ENCODE data around the gene ARRDC1.
"Not testable (repeated sequence)": the region's sequence is repeated elsewhere in the genome, so short reads cannot be mapped to it uniquely, and the experiment has no call there.

ARRDC1 gene

GRCh38 chr9:137564134-137564533 lies 41.4 kb upstream of the ARRDC1 start:
- no peak overlapping the region for H3K4me2 ChIP-seq (ENCODE audit: low read length)
- H3K4me3 ChIP-seq (ENCODE audit: low read length), result no peak overlapping the region
- no peaks in the 10 kb centered on the region for H3K9me2 ChIP-seq (replicated peaks; ENCODE audit: control insufficient read depth, low read length)
- H3K36me3 ChIP-seq (ENCODE audit: control insufficient read depth, low read length), result peaks cover 52% of the 10 kb centered on the region
- H3K79me2 ChIP-seq (ENCODE audit: control insufficient read depth, low read length), result peaks cover 11% of the 10 kb centered on the region
- H3K27me3 ChIP-seq (ENCODE audit: control insufficient read depth, low read length), result no peaks in the 10 kb centered on the region
- no peak overlapping the region for H3K27ac ChIP-seq (ENCODE audit: low read depth, low read length)
- peaks cover 5% of the 10 kb centered on the region; the same call in 1 of the 2 replicates for H3K4me1 ChIP-seq (ENCODE audit: control insufficient read depth, low read length)
- no peak for TF ChIP-seq CTCF (IDR thresholded peaks at IDR 0.05; ENCODE audit: low read depth, low read length, poor library complexity, severe bottlenecking)
- no peak for TF ChIP-seq EZH2phosphoT487 (IDR thresholded peaks at IDR 0.05; ENCODE audit: borderline replicate concordance, low read length)
- no peaks in the 10 kb centered on the region for H4K20me1 ChIP-seq (ENCODE audit: control insufficient read depth, insufficient read depth, low read depth, low read length)
- peaks cover 7% of the 10 kb centered on the region; the same call in 1 of the 2 replicates for H3K9me3 ChIP-seq (ENCODE audit: control insufficient read depth, insufficient read depth, low read length)
- H3F3A ChIP-seq (ENCODE audit: control insufficient read depth, insufficient read depth), result peaks cover 6% of the 10 kb centered on the region

GRCh38 chr9:137564817-137565411 lies 40.6 kb upstream of the ARRDC1 start:
- Histone ChIP-seq H3K27ac (ENCODE audit: low read depth, low read length) (no peak overlapping the region; the same call in 1 of the 2 replicates), H3K4me2 (ENCODE audit: low read length) (no peak overlapping the region), H3F3A (ENCODE audit: control insufficient read depth, insufficient read depth) (peaks cover 6% of the 10 kb centered on the region), H3K36me3 (ENCODE audit: control insufficient read depth, low read length) (peaks cover 52% of the 10 kb centered on the region), H4K20me1 (ENCODE audit: control insufficient read depth, insufficient read depth, low read depth, low read length) (no peaks in the 10 kb centered on the region), H3K4me3 (ENCODE audit: low read length) (no peak overlapping the region), H3K9me3 (ENCODE audit: control insufficient read depth, insufficient read depth, low read length) (peaks cover 10% of the 10 kb centered on the region; the same call in 1 of the 2 replicates), H3K9me2 (replicated peaks; ENCODE audit: control insufficient read depth, low read length) (no peaks in the 10 kb centered on the region), H3K27me3 (ENCODE audit: control insufficient read depth, low read length) (no peaks in the 10 kb centered on the region), H3K79me2 (ENCODE audit: control insufficient read depth, low read length) (peaks cover 14% of the 10 kb centered on the region), H3K4me1 (ENCODE audit: control insufficient read depth, low read length) (peaks cover 5% of the 10 kb centered on the region; the same call in 1 of the 2 replicates)
- TF ChIP-seq CTCF (IDR thresholded peaks at IDR 0.05; ENCODE audit: low read depth, low read length, poor library complexity, severe bottlenecking), result no peak
- no peak for TF ChIP-seq EZH2phosphoT487 (IDR thresholded peaks at IDR 0.05; ENCODE audit: borderline replicate concordance, low read length)

GRCh38 chr9:137568445-137568844 lies 37.0 kb upstream of the ARRDC1 start:
- Histone ChIP-seq H3K79me2 (ENCODE audit: control insufficient read depth, low read length) (peaks cover 28% of the 10 kb centered on the region), H3K9me3 (ENCODE audit: control insufficient read depth, insufficient read depth, low read length) (peaks cover 15% of the 10 kb centered on the region; the same call in 1 of the 2 replicates), H3K27ac (ENCODE audit: low read depth, low read length) (peak overlapping the region; percentile 47), H3K36me3 (ENCODE audit: control insufficient read depth, low read length) (peaks cover 50% of the 10 kb centered on the region)
- H3F3A ChIP-seq (ENCODE audit: control insufficient read depth, insufficient read depth); H3K9me2 ChIP-seq (replicated peaks; ENCODE audit: control insufficient read depth, low read length); H3K4me1 ChIP-seq (ENCODE audit: control insufficient read depth, low read length); H4K20me1 ChIP-seq (ENCODE audit: control insufficient read depth, insufficient read depth, low read depth, low read length); H3K27me3 ChIP-seq (ENCODE audit: control insufficient read depth, low read length); H3K4me2 ChIP-seq (ENCODE audit: low read length); H3K4me3 ChIP-seq (ENCODE audit: low read length): not testable (repeated sequence)

- H3K4me3 ChIP-seq (ENCODE audit: low read length), result no peak overlapping the region
- H4K20me1 ChIP-seq (ENCODE audit: control insufficient read depth, insufficient read depth, low read depth, low read length), result no peaks in the 10 kb centered on the region
- H3K9me2 ChIP-seq (replicated peaks; ENCODE audit: control insufficient read depth, low read length), result no peaks in the 10 kb centered on the region
- H3K79me2 ChIP-seq (ENCODE audit: control insufficient read depth, low read length), result peaks cover 35% of the 10 kb centered on the region
- H3K9me3 ChIP-seq (ENCODE audit: control insufficient read depth, insufficient read depth, low read length), result peaks cover 15% of the 10 kb centered on the region; the same call in 1 of the 2 replicates
- TF ChIP-seq EZH2phosphoT487 (IDR thresholded peaks at IDR 0.05; ENCODE audit: borderline replicate concordance, low read length) (no peak), CTCF (IDR thresholded peaks at IDR 0.05; ENCODE audit: low read depth, low read length, poor library complexity, severe bottlenecking) (no peak)
- no peak overlapping the region for H3K4me2 ChIP-seq (ENCODE audit: low read length)
- H3K4me1 ChIP-seq (ENCODE audit: control insufficient read depth, low read length), result peaks cover 10% of the 10 kb centered on the region
- peaks cover 48% of the 10 kb centered on the region for H3K36me3 ChIP-seq (ENCODE audit: control insufficient read depth, low read length)
- no peak overlapping the region for H3K27ac ChIP-seq (ENCODE audit: low read depth, low read length)
- no peaks in the 10 kb centered on the region for H3K27me3 ChIP-seq (ENCODE audit: control insufficient read depth, low read length)
- peaks cover 6% of the 10 kb centered on the region for H3F3A ChIP-seq (ENCODE audit: control insufficient read depth, insufficient read depth)
Observed at GRCh38 chr9:137569609-137570203, 35.8 kb upstream of the ARRDC1 start.

All from DOHH2 (cell line).